Fibroblast of mammary gland (primary cell): Measurements from ENCODE around the gene PALLD.

ENCODE experiments used
- DNase-seq: peaks from one replicate; pipeline ENCODE4 v3.0.0-alpha.2; 2010; ENCODE audit warnings: low read depth
- H3K4me3 ChIP-seq: 2 replicates; pipeline ENCODE4 v1.5.1; 2011; ENCODE audit warnings: low read depth, mild to moderate bottlenecking, low read length, moderate library complexity; ENCODE audit not compliant: control insufficient read depth
- TF ChIP-seq, protein P1 (sequence below): conservative IDR thresholded peaks from 2 replicates; pipeline ENCODE4 v1.5.1; 2011; ENCODE audit warnings: low read depth, low read length, inconsistent platforms; ENCODE audit not compliant: control insufficient read depth, insufficient read depth

Gene PALLD

GRCh38 chr4:168540086-168540485 lies 43.2 kb downstream of the PALLD start:
- H3K4me3 ChIP-seq, result no peak overlapping the region
- DNase-seq, result peak; percentile 80

DNA sequence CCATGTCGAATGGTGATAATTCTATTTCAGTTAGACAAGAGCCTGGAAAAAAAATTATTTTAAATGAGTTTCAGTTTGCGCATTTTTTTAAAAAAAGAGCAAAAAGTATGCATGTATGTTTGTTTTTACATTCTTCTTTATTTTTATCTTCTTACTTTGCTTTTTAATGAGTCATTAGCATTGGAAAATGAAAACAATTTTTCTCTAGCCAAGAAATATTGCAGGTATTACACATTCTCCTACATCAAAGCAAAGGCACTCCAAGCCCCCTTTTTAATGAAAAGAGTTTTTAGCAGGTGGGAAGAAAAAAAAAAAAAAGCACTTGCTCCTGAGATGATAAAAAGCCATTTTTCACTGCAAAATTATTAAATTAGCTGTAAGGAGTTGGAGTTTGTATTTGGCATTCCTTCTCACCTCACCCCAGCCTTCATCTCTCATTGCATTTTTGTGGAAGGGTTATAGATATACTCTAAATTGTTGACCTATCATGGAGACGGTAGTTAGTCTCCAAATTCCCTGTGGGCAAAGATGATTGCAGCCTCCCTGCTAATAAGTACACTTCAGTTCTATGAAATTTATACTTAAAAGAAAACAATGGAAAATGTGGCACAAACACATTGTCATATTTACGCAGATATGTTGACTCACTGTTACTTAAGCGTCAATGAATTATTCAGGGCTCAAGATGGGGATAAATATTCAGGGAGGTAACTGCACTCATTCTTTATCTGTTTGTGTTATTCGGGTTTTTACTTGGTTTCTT lies 43.8 kb downstream of the PALLD start:
- no peak overlapping the region for H3K4me3 ChIP-seq
- TF ChIP-seq, protein P1, sequence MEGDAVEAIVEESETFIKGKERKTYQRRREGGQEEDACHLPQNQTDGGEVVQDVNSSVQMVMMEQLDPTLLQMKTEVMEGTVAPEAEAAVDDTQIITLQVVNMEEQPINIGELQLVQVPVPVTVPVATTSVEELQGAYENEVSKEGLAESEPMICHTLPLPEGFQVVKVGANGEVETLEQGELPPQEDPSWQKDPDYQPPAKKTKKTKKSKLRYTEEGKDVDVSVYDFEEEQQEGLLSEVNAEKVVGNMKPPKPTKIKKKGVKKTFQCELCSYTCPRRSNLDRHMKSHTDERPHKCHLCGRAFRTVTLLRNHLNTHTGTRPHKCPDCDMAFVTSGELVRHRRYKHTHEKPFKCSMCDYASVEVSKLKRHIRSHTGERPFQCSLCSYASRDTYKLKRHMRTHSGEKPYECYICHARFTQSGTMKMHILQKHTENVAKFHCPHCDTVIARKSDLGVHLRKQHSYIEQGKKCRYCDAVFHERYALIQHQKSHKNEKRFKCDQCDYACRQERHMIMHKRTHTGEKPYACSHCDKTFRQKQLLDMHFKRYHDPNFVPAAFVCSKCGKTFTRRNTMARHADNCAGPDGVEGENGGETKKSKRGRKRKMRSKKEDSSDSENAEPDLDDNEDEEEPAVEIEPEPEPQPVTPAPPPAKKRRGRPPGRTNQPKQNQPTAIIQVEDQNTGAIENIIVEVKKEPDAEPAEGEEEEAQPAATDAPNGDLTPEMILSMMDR, result no peak
- DNase-seq, result peak; percentile 45

More at GRCh38 chr4:168540086-168540485, 43.2 kb downstream of the PALLD start:
- TF ChIP-seq, protein P1, result no peak

- H3K4me3 ChIP-seq, result no peak overlapping the region
- TF ChIP-seq, protein P1, result no peak
- DNase-seq, result peak; percentile 85
Measured at GRCh38 chr4:168541266-168541953, 44.6 kb downstream of the PALLD start.

DNA sequence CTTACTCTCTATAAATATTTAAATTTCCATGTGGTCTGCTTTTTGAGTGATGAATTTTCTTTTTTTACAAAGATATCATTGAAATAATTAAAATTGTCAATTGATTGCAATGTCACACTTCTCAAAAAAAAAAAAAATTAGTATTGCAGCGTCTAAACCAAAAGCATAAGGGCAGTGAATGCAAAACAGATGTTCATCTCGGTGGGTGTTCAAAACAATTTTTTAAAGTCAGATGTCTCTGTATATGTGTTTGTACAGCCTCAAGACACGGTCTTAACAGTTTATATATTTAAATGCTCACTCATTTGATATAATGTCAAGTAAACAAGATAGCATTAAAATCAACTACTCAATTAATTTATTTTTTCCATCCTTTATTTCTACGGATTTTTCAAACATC lies 52.3 kb downstream of the PALLD start:
- no peak overlapping the region for H3K4me3 ChIP-seq
- TF ChIP-seq, protein P1, result no peak
- peak; percentile 47 for DNase-seq

GRCh38 chr4:168550064-168550766 lies 53.4 kb downstream of the PALLD start:
- peak; percentile 47 for DNase-seq
- TF ChIP-seq, protein P1, result no peak
- H3K4me3 ChIP-seq, result no peak overlapping the region

GRCh38 chr4:168551211-168551610 lies 54.4 kb downstream of the PALLD start:
- DNase-seq, result peak; percentile 87
- no peak overlapping the region for H3K4me3 ChIP-seq
- TF ChIP-seq, protein P1, result no peak
